HG03139 (cell line): ENCODE data around the gene PACS2.
"Not testable (repeated sequence)": the region's sequence is repeated elsewhere in the genome, so short reads cannot be mapped to it uniquely, and the experiment has no call there.

ENCODE experiments used
- ATAC-seq: cut with Tn5 transposase; IDR thresholded peaks from one replicate; pipeline ENCODE4 v1.9.1; 2021; ENCODE audit not compliant: unreplicated experiment

Gene PACS2

DNA sequence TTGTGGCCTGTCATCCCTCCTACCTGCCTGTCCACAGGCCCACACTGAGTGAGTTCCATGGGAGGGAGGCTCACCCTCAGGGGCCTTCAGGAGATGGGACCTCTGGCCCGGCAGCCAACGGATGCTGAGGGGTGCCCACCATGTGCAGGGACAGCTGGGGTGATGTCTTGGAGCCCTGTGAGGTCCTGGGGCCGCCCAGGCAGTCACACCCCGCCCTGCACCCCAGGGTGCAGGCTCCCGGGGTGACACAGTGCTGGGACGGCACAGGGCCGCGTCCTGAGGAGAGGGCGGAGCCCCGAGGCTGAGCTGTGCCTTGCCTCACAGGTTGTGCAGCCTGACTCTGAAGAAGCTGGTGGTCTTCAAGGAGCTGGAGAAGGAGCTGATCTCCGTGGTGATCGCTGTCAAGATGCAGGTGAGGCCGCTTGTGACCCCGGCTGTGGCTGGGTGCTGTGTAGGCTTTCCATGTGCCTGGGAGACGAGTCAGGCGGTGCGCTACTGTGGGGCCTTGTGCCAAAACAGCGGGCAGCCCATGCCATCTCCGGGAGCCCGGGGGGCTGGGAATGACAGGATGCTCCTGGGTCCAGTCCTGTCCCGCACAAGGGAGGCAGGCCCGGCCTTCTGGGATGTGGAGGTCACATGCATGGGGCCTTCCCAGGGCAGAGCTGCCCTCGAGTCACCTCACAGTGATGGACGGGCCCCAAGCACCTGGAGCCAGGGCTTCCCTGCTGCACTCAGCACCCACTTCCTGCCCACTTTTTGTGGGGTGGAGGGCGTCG is 33.8 kb downstream of the PACS2 start:
- no peak for ATAC-seq

DNA sequence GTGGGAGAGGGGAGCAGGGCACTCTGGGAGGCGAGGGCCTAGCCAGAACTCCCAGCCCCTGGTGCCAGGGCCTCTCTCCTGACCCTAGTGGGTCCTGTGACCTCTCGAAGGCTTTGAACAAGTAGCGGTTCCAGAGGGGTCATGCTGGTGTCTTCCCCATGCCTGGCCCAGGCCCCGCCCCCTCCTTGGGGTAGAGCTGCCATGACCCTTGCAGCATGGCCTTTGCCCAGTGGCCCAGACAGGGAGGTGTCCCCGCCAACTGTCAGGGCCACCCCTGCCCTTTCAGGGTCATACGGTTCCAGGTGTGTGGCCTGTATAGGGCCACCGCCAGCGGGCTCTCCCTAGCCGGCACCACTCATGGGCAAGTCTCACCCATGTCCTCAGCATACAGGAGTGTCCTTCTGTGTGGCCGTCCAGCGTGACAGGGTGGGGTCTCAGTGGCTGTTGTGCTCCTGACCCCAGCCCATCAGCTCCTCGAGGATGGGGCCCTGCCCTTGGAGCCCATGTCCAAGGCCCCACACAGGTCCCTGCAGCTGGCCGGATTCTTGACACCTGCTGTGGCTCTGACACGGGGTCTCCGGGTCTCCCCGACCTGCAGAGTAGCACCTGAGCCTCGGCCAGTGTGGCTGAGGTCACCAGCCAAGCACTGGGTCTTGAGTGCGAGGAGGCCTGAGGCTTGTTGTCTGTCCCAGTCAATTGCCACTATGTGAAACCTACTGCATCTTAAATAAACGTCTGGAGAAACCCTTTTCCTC is 34.6 kb downstream of the PACS2 start:
- no peak for ATAC-seq

DNA sequence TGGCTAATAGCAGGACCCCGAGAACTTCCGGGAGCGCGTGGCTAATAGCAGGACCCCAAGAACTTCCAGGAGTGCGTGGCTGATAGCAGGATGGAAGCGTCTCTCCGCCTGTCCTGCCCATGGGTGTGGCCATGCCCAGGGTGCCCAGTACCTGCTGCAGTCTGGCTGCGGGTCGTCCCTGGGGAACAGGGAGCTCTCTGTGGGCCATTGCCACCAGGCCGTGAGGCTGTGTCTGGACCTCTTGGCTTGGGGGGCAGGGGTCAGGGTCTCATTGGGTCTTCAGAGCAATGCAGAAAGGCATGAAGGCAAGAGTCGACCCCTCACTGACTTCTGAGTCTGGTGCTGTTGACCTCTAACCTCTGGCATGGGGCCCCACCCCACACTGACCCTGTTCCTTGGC is 35.4 kb downstream of the PACS2 start:
- no peak for ATAC-seq

DNA sequence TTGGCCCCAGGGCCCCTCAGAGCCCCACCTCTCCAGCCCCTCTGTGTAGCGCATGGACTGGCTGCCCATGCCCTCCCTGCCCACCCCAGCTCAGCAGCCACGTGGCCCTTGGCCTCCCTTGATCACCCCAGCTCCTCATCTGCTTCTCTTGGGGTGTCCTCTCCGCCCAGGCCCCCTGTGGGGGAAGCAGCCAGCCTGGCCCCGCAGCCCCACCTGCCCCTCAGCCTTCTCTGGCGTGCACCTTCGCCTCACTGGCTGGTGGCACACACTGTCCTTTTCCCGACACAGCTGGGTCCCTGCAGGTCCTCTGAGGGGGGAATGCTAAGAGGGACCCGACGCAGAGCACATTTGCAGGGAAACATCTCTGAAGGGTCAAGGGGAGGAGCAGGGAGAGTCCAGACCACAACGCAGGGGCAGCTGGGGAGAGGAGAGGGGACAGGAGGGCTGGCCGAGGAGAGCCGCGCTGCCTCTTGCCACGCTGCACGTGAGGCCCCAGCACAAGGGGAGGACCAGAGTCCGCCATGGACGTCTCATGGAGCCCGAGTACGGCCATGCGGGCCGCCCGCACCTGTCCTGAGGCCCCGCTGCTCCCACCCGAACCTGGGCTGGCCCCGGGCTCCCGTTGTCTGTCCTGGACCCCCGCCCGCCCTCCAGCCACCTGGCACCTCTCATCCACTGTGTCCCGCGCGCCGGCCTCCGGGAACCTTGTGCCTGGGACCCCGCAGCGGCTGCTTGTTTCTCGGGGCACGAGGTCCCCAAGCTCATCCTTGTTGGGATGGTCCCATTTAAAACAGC is 36.1 kb downstream of the PACS2 start:
- ATAC-seq, result no peak

DNA sequence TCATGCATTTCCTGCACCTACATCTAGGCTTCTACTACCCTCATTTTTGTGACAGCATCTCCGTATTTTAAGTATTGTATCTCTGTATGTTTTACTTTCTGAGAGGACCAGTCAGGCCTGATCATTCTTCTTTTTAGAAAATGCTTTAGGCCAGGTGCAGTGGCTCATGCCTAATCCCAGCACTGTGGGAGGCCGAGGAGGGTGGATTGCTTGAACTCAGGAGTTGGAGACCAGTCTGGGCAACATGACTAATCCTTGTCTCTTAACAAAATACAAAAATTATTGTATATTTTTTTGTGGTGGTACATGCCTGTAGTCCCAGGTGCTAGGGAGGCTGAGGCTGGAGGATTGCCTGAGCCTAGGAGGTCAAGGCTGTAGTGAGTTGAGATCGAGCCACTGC is 36.9 kb downstream of the PACS2 start:
- no peak for ATAC-seq

DNA sequence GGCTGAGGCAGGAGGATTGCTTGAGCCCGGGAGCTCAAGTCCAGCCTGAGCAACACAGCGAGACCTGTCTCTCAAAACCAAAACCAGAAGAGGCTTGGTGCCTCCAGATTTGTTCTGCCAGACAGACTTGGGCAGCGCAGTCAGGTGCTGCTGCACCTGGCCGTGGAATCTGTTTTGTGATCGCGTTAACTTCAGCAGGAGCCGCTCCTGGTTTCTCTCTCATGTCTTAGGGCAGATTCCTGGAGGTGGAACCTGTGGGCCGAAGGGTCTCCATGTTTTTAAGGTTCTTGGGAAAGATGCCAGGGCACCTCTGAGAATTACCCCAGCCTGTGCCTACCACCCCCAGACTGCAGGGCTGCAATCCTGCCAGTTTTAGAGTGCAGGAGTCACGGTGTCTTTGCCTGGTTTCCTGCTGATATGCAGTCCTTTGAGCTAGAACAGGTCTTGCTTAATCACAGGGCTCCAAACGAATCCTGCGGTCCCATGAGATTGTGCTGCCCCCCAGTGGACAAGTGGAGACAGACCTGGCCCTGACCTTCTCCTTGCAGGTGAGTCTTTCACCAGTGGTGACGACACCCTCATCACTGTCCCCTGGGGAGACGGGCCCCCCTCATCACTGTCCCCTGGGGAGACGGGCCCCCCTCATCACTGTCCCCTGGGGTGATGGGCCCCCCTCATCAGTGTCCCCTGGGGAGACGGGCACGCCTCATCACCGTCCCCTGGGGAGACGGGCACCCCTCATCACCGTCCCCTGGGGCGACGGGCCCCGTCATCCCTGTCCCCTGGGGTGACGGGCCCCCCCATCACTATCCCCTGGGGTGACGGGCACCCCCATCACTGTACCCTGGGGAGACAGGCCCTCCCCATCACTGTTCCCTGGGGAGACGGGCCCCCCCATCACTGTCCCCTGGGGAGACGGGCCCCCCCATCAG is 37.6 kb downstream of the PACS2 start:
- ATAC-seq, result peak; percentile 66

DNA sequence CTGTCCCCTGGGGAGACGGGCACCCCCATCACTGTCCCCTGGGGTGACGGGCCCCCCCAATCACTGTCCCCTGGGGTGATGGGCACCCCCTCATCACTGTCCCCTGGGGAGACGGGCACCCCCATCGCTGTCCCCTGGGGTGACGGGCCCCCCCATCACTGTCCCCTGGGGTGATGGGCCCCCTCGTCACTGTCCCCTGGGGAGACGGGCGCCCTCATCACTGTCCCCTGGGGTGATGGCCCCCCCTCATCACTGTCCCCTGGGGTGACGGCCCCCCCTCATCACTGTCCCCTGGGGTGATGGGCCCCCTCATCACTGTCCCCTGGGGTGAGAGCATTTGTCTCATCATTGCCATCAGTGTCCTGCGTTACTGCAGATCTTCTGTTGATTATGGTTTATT is 38.6 kb downstream of the PACS2 start:
- ATAC-seq, result no peak

DNA sequence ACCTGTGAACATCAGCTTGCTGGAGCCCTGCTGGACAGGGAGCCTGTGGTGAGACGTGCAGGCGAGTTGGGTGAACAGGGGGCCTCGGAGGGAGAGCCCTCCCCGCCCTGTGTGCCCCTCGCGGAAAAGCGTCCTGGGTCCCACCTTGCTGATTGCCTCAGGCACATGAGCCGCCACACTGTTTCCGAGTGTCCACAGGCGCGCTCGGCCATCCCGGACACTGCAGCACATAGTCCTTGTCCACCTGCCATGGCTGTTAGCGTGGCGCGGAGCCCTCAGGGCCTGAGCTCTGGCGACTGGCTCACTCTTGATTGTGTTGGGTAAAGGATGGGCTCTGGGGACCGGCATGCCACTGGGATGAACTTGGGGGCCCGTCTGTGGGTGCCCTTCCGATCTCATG is 40.0 kb downstream of the PACS2 start:
- no peak for ATAC-seq

DNA sequence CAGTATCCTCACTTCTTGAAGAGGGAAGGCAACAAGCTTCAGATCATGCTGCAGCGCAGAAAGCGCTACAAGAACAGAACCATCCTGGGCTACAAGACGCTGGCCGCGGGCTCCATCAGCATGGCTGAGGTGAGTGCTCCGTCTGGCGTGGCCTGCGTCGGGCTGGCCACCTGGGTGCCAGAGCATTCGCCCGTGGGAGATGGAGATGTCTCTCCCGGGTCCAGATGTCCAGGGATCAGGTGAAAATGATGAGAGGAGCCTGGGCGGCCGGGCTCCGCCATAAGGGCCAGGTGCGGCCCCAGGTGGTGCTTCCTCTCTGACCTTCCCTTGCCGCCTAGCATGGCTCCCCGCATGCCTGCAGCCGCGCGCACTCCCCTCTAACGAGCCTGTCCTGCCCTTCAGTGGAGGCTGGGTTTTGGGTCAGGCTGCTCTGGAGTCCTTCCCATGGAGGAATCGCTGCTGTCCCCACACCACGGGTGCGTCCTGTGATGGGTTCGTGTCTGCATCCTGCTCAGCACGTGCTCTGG is 40.6 kb downstream of the PACS2 start:
- no peak for ATAC-seq

DNA sequence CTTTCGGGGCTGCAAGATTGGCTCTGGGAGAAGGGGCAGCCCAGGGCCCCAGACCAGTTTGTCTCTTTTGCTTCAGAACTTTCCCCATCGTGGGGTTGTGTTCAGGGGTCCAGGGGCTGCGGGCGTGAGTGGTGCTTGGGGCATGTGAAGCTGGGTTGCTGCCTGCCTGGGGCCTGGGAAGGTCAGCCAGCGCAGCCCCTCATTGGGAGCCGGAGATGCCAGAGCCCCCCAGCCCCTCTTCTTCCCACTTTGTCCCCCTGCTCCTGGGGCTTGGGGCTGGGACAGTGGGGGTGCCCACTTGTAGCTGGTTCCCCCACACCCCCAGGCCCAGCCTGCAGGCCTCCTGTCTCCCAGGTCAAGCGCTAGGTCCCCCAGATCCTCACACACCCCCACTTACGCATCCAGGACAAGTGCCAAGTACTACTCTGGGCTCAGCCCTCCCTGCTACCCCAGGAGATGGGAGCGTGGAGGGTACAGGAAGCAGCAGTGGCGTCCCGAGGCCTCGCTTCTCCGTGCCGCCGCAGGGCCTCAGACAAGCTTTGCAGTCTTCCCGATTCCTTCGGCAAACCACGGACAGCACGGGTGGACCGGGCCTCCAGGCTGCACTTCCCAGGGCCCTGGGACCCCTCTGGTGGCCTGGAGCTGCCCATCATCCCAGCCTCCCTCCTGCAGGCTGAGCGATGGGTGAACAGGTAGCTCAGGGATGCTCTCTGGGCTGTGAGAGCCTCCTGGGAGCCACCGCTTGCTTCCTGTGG is 41.5 kb downstream of the PACS2 start:
- ATAC-seq, result no peak

DNA sequence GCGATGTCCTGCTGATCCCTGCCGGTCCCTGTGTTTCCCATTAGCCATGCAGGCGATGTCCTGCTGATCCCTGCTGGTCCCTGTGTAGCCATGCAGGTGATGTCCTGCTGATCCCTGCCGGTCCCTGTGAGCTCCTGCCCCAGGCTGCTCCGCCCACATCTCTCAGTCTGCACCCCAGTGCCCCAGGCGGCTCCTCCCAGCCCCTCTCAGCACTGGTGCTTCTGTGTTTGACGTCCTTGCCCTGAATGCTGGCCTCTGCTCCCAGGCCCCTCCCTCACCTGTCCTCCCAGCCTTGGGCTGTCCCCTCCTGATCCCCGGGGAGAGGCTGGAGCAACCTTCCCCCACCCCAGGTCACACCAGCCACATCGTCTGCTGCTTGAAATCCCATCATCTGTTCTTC is 42.4 kb downstream of the PACS2 start:
- ATAC-seq, result no peak

DNA sequence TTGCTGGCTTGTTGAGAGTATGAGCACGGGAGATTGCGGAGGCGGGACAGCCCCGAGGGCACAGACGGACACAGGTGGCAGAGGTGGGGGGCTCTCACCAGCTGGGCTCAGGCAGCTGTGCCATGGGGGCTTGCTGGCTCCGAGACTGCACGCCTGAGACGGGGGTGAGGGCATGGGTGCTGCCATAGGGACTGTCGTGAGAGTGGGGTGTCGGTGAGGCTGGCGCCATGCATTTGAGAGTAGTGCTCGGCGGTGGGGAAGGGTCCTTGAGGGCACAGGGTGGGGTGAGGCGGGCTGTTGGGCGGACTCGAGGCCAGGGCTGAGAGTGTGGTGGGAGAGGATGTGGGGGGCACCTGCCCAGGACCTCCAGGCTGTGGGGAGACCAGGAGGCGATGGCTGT is 43.1 kb downstream of the PACS2 start:
- no peak for ATAC-seq

DNA sequence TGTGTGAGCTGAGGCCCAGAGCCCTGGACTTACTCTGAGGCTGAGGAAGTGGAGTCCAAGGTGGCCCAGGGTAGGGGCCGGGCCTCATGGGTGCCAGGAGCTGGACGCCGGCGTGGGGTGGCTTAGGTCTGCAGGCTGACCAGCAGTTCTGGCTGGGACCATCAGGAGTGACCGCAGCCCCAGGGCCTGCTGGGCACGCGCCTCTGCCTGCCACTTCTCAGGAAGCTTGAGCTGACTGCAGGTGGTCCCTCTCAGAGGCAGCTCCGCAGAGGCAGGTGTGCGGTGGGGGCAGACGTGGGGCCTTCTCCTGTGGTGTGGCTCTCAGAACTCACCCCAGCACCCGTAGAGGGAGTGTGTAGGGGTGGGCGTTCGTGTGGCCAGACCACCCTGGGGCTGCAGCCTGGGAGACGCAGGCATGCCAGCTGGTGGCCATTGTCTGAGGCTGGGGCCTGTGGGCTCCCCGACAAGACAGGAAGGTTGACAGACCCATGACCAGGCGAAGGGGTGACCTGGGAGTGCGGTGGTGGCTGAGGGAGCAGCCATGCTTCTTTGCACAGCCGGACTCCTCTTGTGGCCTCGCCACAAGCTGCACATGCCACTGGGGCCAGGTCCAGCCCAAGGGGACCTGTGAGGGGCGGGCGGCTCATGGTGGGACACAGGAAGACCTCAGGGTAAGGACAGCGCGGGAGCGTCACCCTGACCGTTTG is 43.7 kb downstream of the PACS2 start:
- ATAC-seq, result no peak

DNA sequence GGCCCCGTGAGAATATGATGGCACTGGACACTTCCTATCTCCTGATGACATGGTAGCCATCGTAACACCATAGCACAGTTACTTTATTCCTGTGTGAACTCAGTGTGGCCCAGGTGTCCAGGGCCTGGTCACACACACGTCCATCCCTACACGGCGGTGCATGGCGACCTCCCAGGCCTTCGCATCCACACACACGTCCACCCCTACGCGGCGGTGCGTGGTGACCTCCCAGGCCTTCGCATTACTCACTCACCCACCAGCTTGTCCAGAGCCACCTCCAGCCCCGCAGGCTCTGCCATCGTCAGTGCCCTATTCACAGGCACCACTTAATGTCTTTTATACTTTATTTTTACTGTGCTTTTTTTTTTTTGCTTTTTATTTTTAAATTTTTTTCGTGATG is 44.4 kb downstream of the PACS2 start:
- no peak for ATAC-seq

DNA sequence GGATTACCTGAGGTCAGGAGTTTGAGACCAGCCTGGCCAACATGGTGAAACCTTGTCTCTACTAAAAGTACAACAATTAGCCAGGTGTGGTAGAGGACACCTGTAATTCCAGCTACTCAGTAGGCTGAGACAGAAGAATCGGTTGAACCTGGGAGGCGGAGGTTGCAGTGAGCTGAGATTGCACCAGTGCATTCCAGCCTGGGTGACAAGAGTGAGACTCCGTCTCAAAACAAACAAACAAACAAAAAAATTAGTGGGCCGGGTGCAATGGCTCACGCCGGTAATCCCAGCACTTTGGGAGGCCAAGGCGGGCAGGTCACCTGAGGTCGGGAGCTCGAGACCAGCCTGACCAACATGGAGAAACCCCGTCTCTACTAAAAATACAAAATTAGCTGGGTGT is 46.9 kb downstream of the PACS2 start:
- ATAC-seq, result not testable (repeated sequence)

DNA sequence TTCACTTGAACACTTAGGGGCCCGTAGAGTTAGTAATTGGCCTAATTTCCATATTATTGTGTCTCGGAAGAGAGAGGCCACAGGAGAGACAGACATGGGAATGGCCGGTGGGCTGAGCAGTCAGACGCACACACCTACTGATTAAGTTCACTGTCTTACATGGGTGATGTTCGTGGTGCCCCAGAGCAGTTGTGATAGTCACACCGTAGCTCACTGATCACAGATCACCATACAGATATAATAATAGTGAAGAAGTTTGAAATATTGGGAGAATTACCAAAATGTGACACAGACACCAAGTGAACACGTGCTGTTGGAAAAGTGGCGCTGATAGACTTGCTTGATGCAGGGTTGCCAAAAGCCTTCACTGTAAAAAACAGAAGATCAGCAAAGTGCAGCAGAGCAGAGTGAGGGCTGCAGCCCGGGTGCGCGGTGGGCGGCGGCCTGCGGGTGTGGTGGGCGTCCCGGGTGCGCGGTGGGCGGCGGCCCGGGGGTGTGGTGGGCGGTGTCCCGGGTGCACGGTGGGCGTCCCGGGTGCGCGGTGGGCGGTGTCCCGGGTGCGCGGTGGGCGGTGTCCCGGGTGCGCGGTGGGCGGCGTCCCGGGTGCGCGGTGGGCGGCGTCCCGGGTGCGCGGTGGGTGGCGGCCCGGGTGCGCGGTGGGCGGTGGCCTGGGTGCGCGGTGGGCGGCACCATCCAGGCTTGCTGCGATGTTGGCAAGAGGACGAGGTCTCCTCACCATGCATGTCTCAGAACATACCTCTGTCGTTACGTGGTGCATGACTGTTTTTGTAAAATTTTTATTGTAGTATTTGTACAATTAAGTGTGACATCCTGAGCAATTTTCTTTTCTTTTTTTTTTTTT is 49.5 kb downstream of the PACS2 start:
- no peak for ATAC-seq

DNA sequence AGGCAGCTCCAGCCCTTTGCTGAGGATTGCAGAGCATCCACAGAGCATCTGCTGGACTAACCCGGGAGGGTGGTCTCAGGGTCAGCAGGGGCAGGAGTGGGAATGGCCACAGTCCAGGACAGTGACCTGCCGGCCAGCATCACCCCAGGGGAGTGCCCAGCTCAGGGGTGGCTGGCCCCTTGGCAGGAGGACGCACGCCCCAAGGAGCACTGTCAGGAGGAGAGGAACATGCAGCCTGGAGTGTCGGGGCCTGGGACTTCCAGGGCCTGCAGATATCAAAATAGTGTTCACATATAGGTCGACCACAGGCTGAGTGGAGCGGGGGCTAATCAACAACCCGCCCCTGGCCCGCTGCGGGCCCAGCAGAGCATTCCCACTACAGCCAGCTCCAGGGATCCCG is 50.6 kb downstream of the PACS2 start:
- no peak for ATAC-seq

DNA sequence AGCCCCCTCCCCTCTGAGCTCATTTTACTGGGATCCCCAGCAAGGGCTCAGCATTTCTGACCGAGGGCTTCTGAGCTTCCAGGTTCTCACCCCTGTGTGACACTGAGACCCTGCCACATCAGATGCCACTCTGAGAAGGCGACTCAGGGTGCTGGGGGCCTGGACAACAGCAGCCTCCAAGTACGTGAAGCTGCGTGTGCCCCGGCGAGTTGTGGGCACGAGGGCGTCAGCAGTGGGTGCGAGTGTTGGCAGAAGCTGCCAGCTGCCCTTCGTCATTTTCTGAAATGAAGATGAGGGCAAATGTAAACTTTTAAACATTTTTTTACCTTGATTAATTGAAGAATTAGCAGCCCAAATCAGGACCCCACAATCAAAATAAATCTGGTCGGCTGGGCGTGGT is 51.1 kb downstream of the PACS2 start:
- ATAC-seq, result no peak
